IMR-90 (cell line): Measurements from ENCODE around the gene RUNX2. TPM values are rescaled to one million over a fixed set of nuclear protein-coding genes. Genes with fewer than 3 reads are reported as not detected.

ENCODE experiments used
- ATAC-seq: fragments of 200-7000 bp; cut with Tn5 transposase; 2 replicates; pipeline ENCODE4 v1.9.1; 2020; ENCODE audit warnings: low read depth, mild to moderate bottlenecking, moderate library complexity
- BruUV-seq: library from RNA; stranded (reverse); fragments of 400-500 nt; replicated peaks from 2 replicates; lab custom pipeline; 2021; lab: Mats Ljungman, UMichigan
- CTCF ChIA-PET: fragments of 300-600 bp; formaldehyde crosslinking; extraction: SDS; loops from one replicate; lab custom pipeline; 2021; ENCODE audit warnings: antibody characterized with exemption; lab: Yijun Ruan, JAX
- POLR2A ChIA-PET: fragments of 300-600 bp; sonication (Branson Sonifier 250); formaldehyde crosslinking; loops from one replicate; lab custom pipeline; 2022; ENCODE audit warnings: antibody characterized with exemption; ENCODE audit not compliant: unreplicated experiment; lab: Charles Lee
- DNase-seq: peaks from one replicate; pipeline ENCODE4 v3.0.0; 2013
- H2AFZ ChIP-seq: replicated peaks from 2 replicates; pipeline ENCODE3; 2013; ENCODE audit warnings: low read length, mild to moderate bottlenecking; ENCODE audit not compliant: poor library complexity
- H2AK5ac ChIP-seq: 2 replicates; pipeline ENCODE4 v1.6.1; 2013; ENCODE audit warnings: low read depth, low read length, inconsistent platforms
- H2AK9ac ChIP-seq: replicated peaks from 2 replicates; pipeline ENCODE3; 2013; ENCODE audit warnings: mild to moderate bottlenecking, low read depth, low read length, moderate library complexity; ENCODE audit not compliant: poor library complexity
- H2BK120ac ChIP-seq: 2 replicates; pipeline ENCODE4 v1.6.1; 2013; ENCODE audit warnings: low read depth, low read length, inconsistent platforms
- H2BK15ac ChIP-seq: 3 replicates; pipeline ENCODE4 v1.6.1; 2013; ENCODE audit warnings: low read depth, low read length, inconsistent platforms
- H2BK20ac ChIP-seq: 2 replicates; pipeline ENCODE4 v1.6.1; 2013; ENCODE audit warnings: low read depth, mild to moderate bottlenecking, inconsistent platforms, low read length, moderate library complexity
- H2BK5ac ChIP-seq: 2 replicates; pipeline ENCODE4 v1.6.1; 2013; ENCODE audit warnings: mild to moderate bottlenecking, low read depth, low read length, inconsistent platforms; ENCODE audit not compliant: poor library complexity, severe bottlenecking
- H3K14ac ChIP-seq: replicated peaks from 2 replicates; pipeline ENCODE4 v1.6.1; 2013; ENCODE audit warnings: low read depth, low read length, inconsistent platforms
- H3K18ac ChIP-seq: 2 replicates; pipeline ENCODE4 v1.6.1; 2013; ENCODE audit warnings: low read depth, low read length, control low read depth
- H3K23ac ChIP-seq: 2 replicates; pipeline ENCODE4 v1.6.1; 2013; ENCODE audit warnings: low read depth, low read length, inconsistent platforms
- H3K27ac ChIP-seq: 2 replicates; pipeline ENCODE4 v1.5.1; 2013; ENCODE audit warnings: mild to moderate bottlenecking, control low read depth, low read length; ENCODE audit not compliant: insufficient read depth
- H3K27me3 ChIP-seq: 2 replicates; pipeline ENCODE4 v1.6.1; 2013; ENCODE audit warnings: low read length; ENCODE audit not compliant: control insufficient read depth, insufficient read depth
- H3K36me3 ChIP-seq: 2 replicates; pipeline ENCODE4 v1.6.1; 2013; ENCODE audit warnings: low read length, mixed read lengths; ENCODE audit not compliant: control insufficient read depth, insufficient read depth
- H3K4ac ChIP-seq: 2 replicates; pipeline ENCODE4 v1.6.1; 2013; ENCODE audit warnings: low read depth, low read length, inconsistent platforms
- H3K4me1 ChIP-seq: 2 replicates; pipeline ENCODE4 v1.6.1; 2013; ENCODE audit warnings: low read length, mixed read lengths; ENCODE audit not compliant: control insufficient read depth, insufficient read depth
- H3K4me2 ChIP-seq: 2 replicates; pipeline ENCODE4 v1.6.1; 2013; ENCODE audit warnings: low read depth, mild to moderate bottlenecking, control low read depth, low read length, moderate library complexity
- H3K4me3 ChIP-seq: 2 replicates; pipeline ENCODE4 v1.5.1; 2013; ENCODE audit warnings: low read depth, mild to moderate bottlenecking, control low read depth, low read length, moderate library complexity; ENCODE audit not compliant: insufficient read depth
- H3K56ac ChIP-seq: 2 replicates; pipeline ENCODE4 v1.6.1; 2013; ENCODE audit warnings: low read length, inconsistent platforms; ENCODE audit not compliant: insufficient read depth; ENCODE audit errors: extremely low read depth
- H3K79me1 ChIP-seq, 2 experiments: 2 replicates each; pipeline ENCODE4 v1.6.1; 2013; ENCODE audit warnings: low read length in 2 of 2, inconsistent platforms in 1 of 2, low read depth in 1 of 2
- H3K9ac ChIP-seq: 2 replicates; pipeline ENCODE4 v1.6.1; 2013; ENCODE audit warnings: low read depth, low read length, control low read depth
- H3K9me1 ChIP-seq: 2 replicates; pipeline ENCODE4 v1.6.1; 2013; ENCODE audit warnings: low read length, inconsistent platforms; ENCODE audit not compliant: insufficient read depth
- H3K9me3 ChIP-seq: 2 replicates; pipeline ENCODE4 v1.6.1; 2013; ENCODE audit warnings: low read length; ENCODE audit not compliant: control insufficient read depth, insufficient read depth
- H4K20me1 ChIP-seq: 2 replicates; pipeline ENCODE4 v1.6.1; 2013; ENCODE audit warnings: low read length, inconsistent platforms; ENCODE audit not compliant: insufficient read depth
- H4K5ac ChIP-seq: 2 replicates; pipeline ENCODE4 v1.6.1; 2013; ENCODE audit warnings: mild to moderate bottlenecking, low read depth, low read length, control low read depth
- H4K8ac ChIP-seq, 2 experiments: 2 replicates each; pipeline ENCODE4 v1.6.1; 2013; ENCODE audit warnings: low read depth in 2 of 2, low read length in 2 of 2, control low read depth in 1 of 2, inconsistent platforms in 1 of 2
- H4K91ac ChIP-seq: 2 replicates; pipeline ENCODE4 v1.6.1; 2013; ENCODE audit warnings: low read depth, low read length, inconsistent platforms; ENCODE audit not compliant: insufficient read depth
- BHLHE40 ChIP-seq: fragments of 150-350 bp; IDR thresholded peaks from 2 replicates; pipeline ENCODE4 v1.6.1; 2016; ENCODE audit warnings: mild to moderate bottlenecking, low read depth, low read length
- CEBPB ChIP-seq: IDR thresholded peaks from 2 replicates; pipeline ENCODE4 v1.6.1; 2012; ENCODE audit warnings: low read depth, low read length, improper control_type of control experiment
- CHD1 ChIP-seq: IDR thresholded peaks from 2 replicates; pipeline ENCODE4 v1.6.1; 2012; ENCODE audit warnings: low read depth, low read length, improper control_type of control experiment
- CTCF ChIP-seq: conservative IDR thresholded peaks from 2 replicates; pipeline ENCODE4 v1.5.1; 2012; ENCODE audit warnings: mild to moderate bottlenecking, low read depth, low read length, improper control_type of control experiment
- FOS ChIP-seq: fragments of 150-350 bp; IDR thresholded peaks from 2 replicates; pipeline ENCODE4 v1.6.1; 2016; ENCODE audit warnings: low read depth, low read length
- MAFK ChIP-seq: IDR thresholded peaks from 2 replicates; pipeline ENCODE4 v1.6.1; 2012; ENCODE audit warnings: low read depth, low read length, improper control_type of control experiment
- MAZ ChIP-seq: IDR thresholded peaks from 2 replicates; pipeline ENCODE4 v1.6.1; 2012; ENCODE audit warnings: low read depth, mild to moderate bottlenecking, low read length, improper control_type of control experiment, moderate library complexity, borderline replicate concordance
- MXI1 ChIP-seq: IDR thresholded peaks from 2 replicates; pipeline ENCODE4 v1.6.1; 2012; ENCODE audit warnings: low read depth, mild to moderate bottlenecking, low read length, moderate library complexity, borderline replicate concordance
- NFE2L2 ChIP-seq: fragments of 150-350 bp; IDR thresholded peaks from 2 replicates; pipeline ENCODE4 v1.6.1; 2016; ENCODE audit warnings: low read depth, mild to moderate bottlenecking, low read length
- POLR2A ChIP-seq: IDR thresholded peaks from 2 replicates; pipeline ENCODE4 v1.6.1; 2012; ENCODE audit warnings: mild to moderate bottlenecking, low read depth, low read length
- RAD21 ChIP-seq: IDR thresholded peaks from 2 replicates; pipeline ENCODE4 v1.6.1; 2012; ENCODE audit warnings: low read length, improper control_type of control experiment
- RCOR1 ChIP-seq: IDR thresholded peaks from 2 replicates; pipeline ENCODE4 v1.6.1; 2012; ENCODE audit warnings: mild to moderate bottlenecking, low read length, improper control_type of control experiment; ENCODE audit not compliant: insufficient replicate concordance
- RFX5 ChIP-seq: IDR thresholded peaks from 2 replicates; pipeline ENCODE4 v1.8.0; 2012; ENCODE audit warnings: low read depth, mild to moderate bottlenecking, low read length, moderate library complexity
- SMC3 ChIP-seq: fragments of 150-350 bp; IDR thresholded peaks from 2 replicates; pipeline ENCODE4 v1.6.1; 2016; ENCODE audit warnings: low read depth, mild to moderate bottlenecking, antibody characterized with exemption, low read length, moderate library complexity
- USF2 ChIP-seq: fragments of 150-350 bp; IDR thresholded peaks from 2 replicates; pipeline ENCODE4 v1.6.1; 2017; ENCODE audit warnings: mild to moderate bottlenecking, antibody characterized with exemption, low read length, low read depth
- WGBS, 2 experiments: methylation state at CpG; one replicate each; pipeline versions ENCODE4 v1.1.5 to v1.1.7; 2013; ENCODE audit warnings: missing lambda C conversion rate in 2 of 2; ENCODE audit not compliant: insufficient read length in 1 of 2; ENCODE audit errors: extremely low coverage in 2 of 2; 5-methylcytosine and 5-hydroxymethylcytosine counted together
- dilution Hi-C: fragments of 300-500 bp; cut with HindIII; formaldehyde crosslinking; loops from one replicate; pipeline ENCODE4 v1.14.3; 2018; ENCODE audit warnings: low sequenced_read_pairs; ENCODE audit not compliant: unreplicated experiment
- in situ Hi-C: fragments of 300-500 bp; cut with MboI; formaldehyde crosslinking; loops from 3 replicates; pipeline ENCODE4 v1.14.3; 2019; ENCODE audit warnings: low sequenced_read_pairs, inconsistent platforms, mixed read lengths
- intact Hi-C: fragments of 100-400 bp; cut with micrococcal nuclease; formaldehyde crosslinking; loops from 2 replicates; pipeline ENCODE4 v1.10.0; 2022
- polyA plus RNA-seq, 3 experiments: library from polyadenylated mRNA; depleted of rRNA; stranded (reverse); fragments of >200 nt; gene quantifications; 2 replicates each; pipeline ENCODE4 v1.2.3, GENCODE V29; 2012; ENCODE audit warnings: low replicate concordance in 1 of 3
- total RNA-seq: library from RNA; depleted of rRNA; stranded (reverse); fragments of >200 nt; gene quantifications from 2 replicates; pipeline ENCODE4 v1.2.3, GENCODE V29; 2012
- TF ChIP-seq, protein P1 (sequence below): fragments of 150-350 bp; IDR thresholded peaks from 2 replicates; pipeline ENCODE4 v1.6.1; 2016; ENCODE audit warnings: low read depth, mild to moderate bottlenecking, low read length, moderate library complexity, borderline replicate concordance

The RUNX2 gene
- total and polyA plus RNA-seq, 2 of the 4 experiments (the other 2 are of a cell fraction): 2.3 to 4.7 TPM

DNA sequence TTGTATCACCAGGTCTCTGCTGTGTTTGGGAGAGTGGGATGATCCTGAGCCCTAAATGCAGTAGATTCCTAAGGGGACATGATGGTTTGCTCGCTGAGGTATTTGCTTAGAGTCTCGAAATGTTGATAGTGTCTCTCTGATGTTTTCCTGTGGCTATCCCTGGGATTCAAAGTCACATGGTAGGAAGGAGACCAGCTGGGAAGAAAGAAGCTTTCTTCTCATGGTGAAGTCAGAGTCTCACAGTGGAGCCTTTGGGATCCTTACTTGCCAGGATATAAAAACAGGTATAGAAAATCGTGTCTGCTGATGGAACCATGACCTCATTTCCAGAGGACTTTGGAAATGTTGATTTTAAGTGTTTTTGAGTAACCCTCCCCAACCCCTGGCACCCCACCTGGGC is 308.9 kb downstream of the RUNX2 start:
- Histone ChIP-seq H3K4ac (peak overlapping the region; percentile 24; the same call in 1 of the 2 replicates), H3K79me1 (no peaks in the 10 kb centered on the region), H3K14ac (peak overlapping the region; percentile 17), H2AK9ac (no peak overlapping the region), H3K36me3 (no peaks in the 10 kb centered on the region), H3K4me2 (no peak overlapping the region), H3K27me3 (no peaks in the 10 kb centered on the region), H3K27ac (no peak overlapping the region), H4K8ac (no peak overlapping the region), H3K9me1 (peaks cover 18% of the 10 kb centered on the region; the same call in 1 of the 2 replicates), H4K91ac (peak overlapping the region; percentile 38), H2BK120ac (peak overlapping the region; percentile 1; the same call in 1 of the 2 replicates), H2BK15ac (no peak overlapping the region), H2BK5ac (no peak overlapping the region), H4K20me1 (no peaks in the 10 kb centered on the region), H2AK5ac (peak overlapping the region; percentile 25; the same call in 1 of the 2 replicates), H3K9ac (no peak overlapping the region), H3K4me3 (no peak overlapping the region), H3K18ac (no peak overlapping the region), H2AFZ (no peak overlapping the region), H3K56ac (no peak overlapping the region), H4K5ac (no peak overlapping the region), H3K23ac (no peak overlapping the region), H3K4me1 (peaks cover 3% of the 10 kb centered on the region), H2BK20ac (peak overlapping the region; percentile 36; the same call in 1 of the 2 replicates), H3K9me3 (peaks cover 2% of the 10 kb centered on the region; the same call in 1 of the 2 replicates)
- BruUV-seq: no TSS peak
- DNase-seq (no peak), ATAC-seq (no peak)
- dilution Hi-C loops (no loop called here), in situ Hi-C loops (no loop called here), intact Hi-C loops (no loop called here)
- POLR2A ChIA-PET: no interaction called here
- 100% methylated on average over 2 of the region's 3 CpGs; no CpG with 5 or more reads in 1 of the 2 experiments for WGBS, 2 experiments
- CTCF ChIA-PET: no interaction called here
- TF ChIP-seq RCOR1 (no peak), POLR2A (no peak), MAZ (no peak), MAFK (no peak), MXI1 (no peak), SMC3 (no peak), FOS (no peak), CHD1 (no peak), RAD21 (no peak), BHLHE40 (no peak), RFX5 (no peak), CEBPB (no peak), CTCF (no peak), USF2 (no peak), NFE2L2 (no peak)
- TF ChIP-seq, protein P1, sequence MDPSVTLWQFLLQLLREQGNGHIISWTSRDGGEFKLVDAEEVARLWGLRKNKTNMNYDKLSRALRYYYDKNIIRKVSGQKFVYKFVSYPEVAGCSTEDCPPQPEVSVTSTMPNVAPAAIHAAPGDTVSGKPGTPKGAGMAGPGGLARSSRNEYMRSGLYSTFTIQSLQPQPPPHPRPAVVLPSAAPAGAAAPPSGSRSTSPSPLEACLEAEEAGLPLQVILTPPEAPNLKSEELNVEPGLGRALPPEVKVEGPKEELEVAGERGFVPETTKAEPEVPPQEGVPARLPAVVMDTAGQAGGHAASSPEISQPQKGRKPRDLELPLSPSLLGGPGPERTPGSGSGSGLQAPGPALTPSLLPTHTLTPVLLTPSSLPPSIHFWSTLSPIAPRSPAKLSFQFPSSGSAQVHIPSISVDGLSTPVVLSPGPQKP: no peak
